Measurements from ENCODE around the gene NIT1.

Gene NIT1

DNA sequence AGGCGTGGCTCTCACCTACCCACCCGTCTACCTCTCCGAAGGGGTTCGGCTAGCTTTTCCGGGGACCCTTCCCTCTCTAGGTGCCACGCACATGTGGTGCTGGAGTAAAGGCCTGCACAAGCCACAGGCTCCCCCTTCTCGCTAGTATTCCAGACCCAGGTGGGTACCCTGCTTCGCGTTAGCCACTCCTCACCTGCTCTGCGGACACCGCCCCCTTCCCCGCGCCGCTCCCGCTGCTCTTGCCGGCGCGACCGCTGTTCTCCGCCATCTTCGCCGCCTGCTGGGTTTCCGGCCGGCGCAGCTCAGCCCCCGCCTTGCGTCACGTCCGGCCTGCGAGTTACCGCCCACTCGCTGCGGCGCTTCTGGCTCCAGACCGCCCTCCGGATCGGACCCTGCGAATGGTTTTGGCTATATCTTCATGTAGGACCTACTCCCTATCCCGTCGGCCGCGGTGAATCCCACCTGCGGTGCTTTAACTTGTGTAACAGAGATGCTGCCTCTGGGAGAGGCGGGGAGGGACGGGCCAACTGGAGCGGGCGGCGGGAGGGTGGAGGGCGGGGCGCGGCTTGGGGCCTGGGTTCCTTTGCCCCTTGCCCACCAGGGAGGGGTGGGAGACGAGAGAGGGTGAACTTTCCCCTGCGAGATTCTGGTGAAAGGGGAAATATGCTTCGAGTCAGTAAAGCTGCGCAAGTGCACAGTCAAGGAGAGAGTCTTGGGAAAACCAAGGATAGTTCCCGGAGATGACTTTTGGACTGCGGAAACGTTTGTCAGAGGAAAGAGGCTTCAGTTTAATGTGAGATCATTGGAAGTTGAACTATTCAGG is at the start of gene NIT1, which contains the start of gene PFDN2:
Gene NIT1, plus strand, starts transcription at position 347 of the 823 bp plus-strand sequence. Its CDS starts 72 bp downstream, at position 419.
Gene PFDN2, minus strand, starts transcription at position 279 of the 823 bp plus-strand sequence. Its CDS starts 11 bp downstream, at position 268.
- DNase-seq: peak; percentile 94

- peak; percentile 96 for DNase-seq
Observed at GRCh38 chr1:161068306-161069234, 49.3 kb upstream of the NIT1 start.

GRCh38 chr1:161069241-161069640 is 48.7 kb upstream of the NIT1 start:
- peak; percentile 21 for DNase-seq

GRCh38 chr1:161069731-161070270 is 48.1 kb upstream of the NIT1 start, which contains the start of gene ARHGAP30:
Gene ARHGAP30, minus strand, starts transcription at chr1:161069891. Its CDS starts 267 bp downstream, at chr1:161069624.
- peak; percentile 96 for DNase-seq

DNA sequence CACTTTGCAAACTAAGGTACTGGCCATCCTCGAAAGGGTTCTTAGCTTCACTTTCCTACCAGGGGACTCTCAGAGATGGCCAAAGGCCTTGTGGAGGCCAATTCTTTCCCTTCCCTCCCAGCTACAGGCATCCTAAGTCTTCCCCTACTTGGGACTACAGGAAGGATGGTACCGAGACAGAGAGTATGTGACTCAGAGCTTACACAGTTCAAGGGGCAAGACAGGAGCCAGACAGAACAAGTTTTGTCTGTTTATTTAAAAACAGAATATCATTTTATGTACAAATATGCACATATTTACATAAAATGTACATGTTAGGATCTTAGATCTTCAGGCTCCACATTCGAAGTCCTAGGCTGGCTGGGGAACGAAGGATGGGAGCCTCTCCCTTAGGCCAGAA is 47.1 kb upstream of the NIT1 start:
- no peak for DNase-seq

GRCh38 chr1:161071886-161072371 is 46.0 kb upstream of the NIT1 start:
- DNase-seq: peak; percentile 88

DNA sequence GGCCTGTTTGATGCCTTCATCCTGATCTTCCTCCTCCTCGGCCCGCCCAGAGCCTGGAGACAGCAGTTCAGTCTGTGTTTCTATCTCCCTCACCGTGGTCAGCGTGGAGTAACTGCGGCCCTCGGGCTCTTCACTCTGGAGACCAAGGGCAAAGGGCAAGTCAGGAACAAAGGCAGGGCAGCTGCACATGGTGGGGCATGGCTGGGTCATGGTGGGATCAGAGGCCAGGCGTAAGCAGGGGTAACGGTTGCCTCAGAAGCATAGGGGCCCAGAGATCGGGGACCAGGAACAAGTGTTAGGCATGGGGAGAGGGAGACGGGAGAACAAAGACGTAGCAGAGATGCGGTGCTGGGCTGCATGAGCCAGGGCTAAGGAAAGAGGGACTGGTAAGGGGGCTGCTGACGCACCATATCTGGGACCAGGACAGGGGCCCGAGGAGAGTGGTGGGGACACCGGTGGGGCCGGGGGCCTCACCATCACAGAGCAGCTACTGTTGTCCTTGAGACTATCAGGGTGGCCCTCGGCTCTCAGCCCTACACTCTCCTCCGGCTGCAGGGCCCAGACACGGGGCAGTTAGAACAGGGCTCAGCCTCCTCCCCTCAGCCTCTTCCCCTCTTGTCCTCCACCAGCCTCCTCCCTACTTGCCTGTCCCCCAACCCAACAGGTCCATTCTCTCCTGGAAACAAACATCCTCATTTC is 45.0 kb upstream of the NIT1 start:
- DNase-seq: no peak

- peak; percentile 33 for DNase-seq
Observed at GRCh38 chr1:161073474-161074121, 44.3 kb upstream of the NIT1 start.

GRCh38 chr1:161074676-161075368 is 43.1 kb upstream of the NIT1 start:
- no peak for DNase-seq

- DNase-seq: no peak
Observed at GRCh38 chr1:161076410-161076809, 41.5 kb upstream of the NIT1 start.

GRCh38 chr1:161077426-161077825 is 40.5 kb upstream of the NIT1 start:
- no peak for DNase-seq

- no peak for DNase-seq
Observed at GRCh38 chr1:161079436-161080110, 38.3 kb upstream of the NIT1 start.

- no peak for DNase-seq
Observed at GRCh38 chr1:161080441-161081405, 37.2 kb upstream of the NIT1 start.

GRCh38 chr1:161081519-161081918 is 36.4 kb upstream of the NIT1 start:
- no peak for DNase-seq

- no peak for DNase-seq
Observed at GRCh38 chr1:161082483-161082882, 35.4 kb upstream of the NIT1 start.

GRCh38 chr1:161082996-161083747 is 34.7 kb upstream of the NIT1 start:
- peak; percentile 78 for DNase-seq

GRCh38 chr1:161083748-161084596 is 33.9 kb upstream of the NIT1 start:
- DNase-seq: no peak

- no peak for DNase-seq
Observed at GRCh38 chr1:161084597-161084988, 33.3 kb upstream of the NIT1 start.
